TTC549 (cell line): ENCODE results near the gene RNF183.

Source experiments
- FAIRE-seq: peaks from 2 replicates; lab custom pipeline; 2012; peaks lifted over from hg19 to GRCh38; lab: Jason Lieb, UNC

RNF183 gene

GRCh38 chr9:113302792-113303418 is at the start of gene RNF183:
Gene RNF183, minus strand, starts transcription at chr9:113303376. Its CDS starts 5,192 bp downstream, at chr9:113298184.
- no peak for FAIRE-seq

GRCh38 chr9:113352411-113352810 is 49.2 kb upstream of the RNF183 start:
- no peak for FAIRE-seq

GRCh38 chr9:113352006-113352405 is 48.8 kb upstream of the RNF183 start:
- no peak for FAIRE-seq

GRCh38 chr9:113350937-113351336 is 47.8 kb upstream of the RNF183 start:
- no peak for FAIRE-seq

GRCh38 chr9:113350107-113350661 is 47.0 kb upstream of the RNF183 start:
- no peak for FAIRE-seq

- FAIRE-seq: no peak
Observed at GRCh38 chr9:113349445-113350094, 46.4 kb upstream of the RNF183 start, which contains the start of gene BSPRY. Gene BSPRY, plus strand, starts transcription at chr9:113349541. Its CDS starts 39 bp downstream, at chr9:113349580.

GRCh38 chr9:113349066-113349444 is 45.9 kb upstream of the RNF183 start:
- no peak for FAIRE-seq

GRCh38 chr9:113348437-113348836 is 45.3 kb upstream of the RNF183 start:
- no peak for FAIRE-seq

- FAIRE-seq: no peak
Observed at GRCh38 chr9:113345671-113346070, 42.5 kb upstream of the RNF183 start.

GRCh38 chr9:113345190-113345589 is 42.0 kb upstream of the RNF183 start:
- no peak for FAIRE-seq

GRCh38 chr9:113343732-113344231 is 40.6 kb upstream of the RNF183 start:
- no peak for FAIRE-seq

- FAIRE-seq: no peak
Observed at GRCh38 chr9:113341712-113342410, 38.7 kb upstream of the RNF183 start.

GRCh38 chr9:113340011-113340699 is 37.0 kb upstream of the RNF183 start, which contains the start of gene WDR31:
Gene WDR31, minus strand, starts transcription at chr9:113340275. Its CDS starts 8,253 bp downstream, at chr9:113332022.
- FAIRE-seq: no peak

GRCh38 chr9:113337714-113338113 is 34.5 kb upstream of the RNF183 start:
- no peak for FAIRE-seq

- FAIRE-seq: no peak
Observed at GRCh38 chr9:113331780-113332179, 28.6 kb upstream of the RNF183 start.

GRCh38 chr9:113328045-113328782 is 25.0 kb upstream of the RNF183 start:
- no peak for FAIRE-seq

GRCh38 chr9:113326230-113326629 is 23.1 kb upstream of the RNF183 start:
- no peak for FAIRE-seq

GRCh38 chr9:113322671-113323070 is 19.5 kb upstream of the RNF183 start:
- FAIRE-seq: no peak

GRCh38 chr9:113320051-113320450 is 16.9 kb upstream of the RNF183 start:
- FAIRE-seq: no peak

- FAIRE-seq: no peak
Observed at GRCh38 chr9:113319054-113319453, 15.9 kb upstream of the RNF183 start.

- no peak for FAIRE-seq
Observed at GRCh38 chr9:113317777-113318176, 14.6 kb upstream of the RNF183 start.
